Loucy (cell line): ENCODE data around the gene RWDD4.

Experiments
- EZH2phosphoT487 ChIP-seq: fragments of 200-600 bp; IDR thresholded peaks from 2 replicates; pipeline ENCODE4 v1.6.1; 2018; ENCODE audit warnings: antibody characterized with exemption, mild to moderate bottlenecking, moderate library complexity, borderline replicate concordance
- TF ChIP-seq, protein P1 (sequence below): fragments of 200-600 bp; sonication (generic); conservative IDR thresholded peaks from 2 replicates; pipeline ENCODE4 v1.5.1; 2014; ENCODE audit warnings: mild to moderate bottlenecking, antibody characterized with exemption, low read length

DNA sequence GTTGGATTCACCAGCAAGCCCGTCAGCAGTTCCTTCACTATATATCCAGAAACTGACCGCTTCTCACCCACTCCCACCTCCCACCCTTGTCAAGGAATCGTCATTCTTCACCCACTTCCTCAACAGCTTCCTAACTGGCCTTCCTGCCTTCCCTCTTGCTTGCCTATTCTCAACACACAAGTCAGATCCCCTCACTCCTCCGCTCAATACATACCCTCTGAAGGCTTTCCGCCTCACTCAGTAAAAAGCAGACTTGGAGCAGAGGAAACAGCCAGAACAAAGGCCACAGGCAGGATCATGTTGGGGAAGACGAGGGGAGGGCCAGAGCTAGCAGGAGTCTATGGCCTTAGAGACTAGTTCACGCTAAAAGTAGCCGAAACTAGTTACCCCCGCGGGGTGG, 23.7 kb downstream of the RWDD4 start:
- TF ChIP-seq, protein P1, sequence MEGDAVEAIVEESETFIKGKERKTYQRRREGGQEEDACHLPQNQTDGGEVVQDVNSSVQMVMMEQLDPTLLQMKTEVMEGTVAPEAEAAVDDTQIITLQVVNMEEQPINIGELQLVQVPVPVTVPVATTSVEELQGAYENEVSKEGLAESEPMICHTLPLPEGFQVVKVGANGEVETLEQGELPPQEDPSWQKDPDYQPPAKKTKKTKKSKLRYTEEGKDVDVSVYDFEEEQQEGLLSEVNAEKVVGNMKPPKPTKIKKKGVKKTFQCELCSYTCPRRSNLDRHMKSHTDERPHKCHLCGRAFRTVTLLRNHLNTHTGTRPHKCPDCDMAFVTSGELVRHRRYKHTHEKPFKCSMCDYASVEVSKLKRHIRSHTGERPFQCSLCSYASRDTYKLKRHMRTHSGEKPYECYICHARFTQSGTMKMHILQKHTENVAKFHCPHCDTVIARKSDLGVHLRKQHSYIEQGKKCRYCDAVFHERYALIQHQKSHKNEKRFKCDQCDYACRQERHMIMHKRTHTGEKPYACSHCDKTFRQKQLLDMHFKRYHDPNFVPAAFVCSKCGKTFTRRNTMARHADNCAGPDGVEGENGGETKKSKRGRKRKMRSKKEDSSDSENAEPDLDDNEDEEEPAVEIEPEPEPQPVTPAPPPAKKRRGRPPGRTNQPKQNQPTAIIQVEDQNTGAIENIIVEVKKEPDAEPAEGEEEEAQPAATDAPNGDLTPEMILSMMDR, result no peak
- TF ChIP-seq EZH2phosphoT487, result no peak
